ENCODE data around the gene GSAP. TPM values are rescaled to one million over a fixed set of nuclear protein-coding genes. Genes with fewer than 3 reads are reported as not detected.

The GSAP gene
- total and polyA plus RNA-seq, 2 donors (not counting 3 experiments of a cell fraction or from before 2014, with no cell fraction given), result 2.3 to 5.8 TPM

GRCh38 chr7:77461842-77462241 is 45.7 kb upstream of the GSAP start:
- no peak overlapping the region for H3K27ac ChIP-seq (ENCODE audit: insufficient read depth, low read depth, low read length)
- no peak for DNase-seq (ENCODE audit: low read depth, low spot score)
- CTCF ChIA-PET, result interaction anchor here (0.5 to 1.4 kb wide), 5 partner anchors 12 to 74 kb away, joined by 3 to 4 read pairs (median 3); partner anchors contain the start of gene GSAP
- H3K4me2 ChIP-seq (ENCODE audit: insufficient read depth, low read length), result no peak overlapping the region
- no peaks in the 10 kb centered on the region for H3K9me1 ChIP-seq (replicated peaks; ENCODE audit: control insufficient read depth, extremely low read depth, insufficient read depth, low read length)
- POLR2A ChIA-PET, result no interaction called here
- H2AFZ ChIP-seq (ENCODE audit: low read depth, low read length), result no peak overlapping the region
- no peaks in the 10 kb centered on the region for H3K79me2 ChIP-seq (ENCODE audit: control insufficient read depth, insufficient read depth, low read length)
- dilution Hi-C loops (cut with MboI; ENCODE audit: extremely low pct_ligation_motif_present, low sequenced_read_pairs), result no loop called here
- intact Hi-C loops (cut with micrococcal nuclease), result no loop called here
- no peaks in the 10 kb centered on the region for H3K27me3 ChIP-seq (ENCODE audit: control insufficient read depth in 2 of 2, insufficient read depth in 2 of 2, low read length in 2 of 2)
- no peak for FAIRE-seq
- peaks cover 3% of the 10 kb centered on the region for H3K4me1 ChIP-seq (ENCODE audit: control insufficient read depth, extremely low read depth, insufficient read depth, low read length)
- no peaks in the 10 kb centered on the region for H4K20me1 ChIP-seq (replicated peaks; ENCODE audit: control insufficient read depth, extremely low read depth, insufficient read depth, low read length)
- BruUV-seq (replicated peaks), result no TSS peak
- no peak overlapping the region for H3K4me3 ChIP-seq (replicated peaks in 1 of 3; ENCODE audit: insufficient read depth in 1 of 3, low read depth in 1 of 3, low read length in 3 of 3)
- TF ChIP-seq EZH2 (IDR thresholded peaks at IDR 0.05; ENCODE audit: borderline replicate concordance, low read depth, low read length, severe bottlenecking) (no peak), MYC (IDR thresholded peaks at IDR 0.05; ENCODE audit: low read depth, low read length) (no peak), POLR2AphosphoS5 (IDR thresholded peaks at IDR 0.05; ENCODE audit: insufficient read depth, low read depth, low read length) (no peak), CTCF (IDR thresholded peaks at IDR 0.05; ENCODE audit: extremely low read depth in 1 of 2, insufficient read depth in 1 of 2, low read depth in 1 of 2, low read length in 2 of 2) (no peak), MAX (IDR thresholded peaks at IDR 0.05; ENCODE audit: insufficient read depth, insufficient read length) (no peak), POLR2A (IDR thresholded peaks at IDR 0.05; ENCODE audit: low read depth, low read length) (no peak), JUN (IDR thresholded peaks at IDR 0.05; ENCODE audit: borderline replicate concordance, insufficient read depth, insufficient read length, low read depth) (no peak), GATA2 (IDR thresholded peaks at IDR 0.05; ENCODE audit: insufficient read depth, insufficient read length, low read depth, low read length) (no peak), FOS (IDR thresholded peaks at IDR 0.05; ENCODE audit: borderline replicate concordance, insufficient read depth, low read length) (no peak)
- no peaks in the 10 kb centered on the region for H3K9me3 ChIP-seq (replicated peaks; ENCODE audit: control insufficient read depth, insufficient read depth, low read length)
- H3K36me3 ChIP-seq (ENCODE audit: control insufficient read depth in 2 of 2, extremely low read depth in 1 of 2, insufficient read depth in 2 of 2, low read length in 2 of 2), result no peaks in the 10 kb centered on the region
- no peak overlapping the region for H3K9ac ChIP-seq (replicated peaks; ENCODE audit: extremely low read depth, insufficient read depth, low read length)

Measured in endothelial cell of umbilical vein (primary cell).